ENCODE results near the gene ARL16.

ARL16 gene

DNA sequence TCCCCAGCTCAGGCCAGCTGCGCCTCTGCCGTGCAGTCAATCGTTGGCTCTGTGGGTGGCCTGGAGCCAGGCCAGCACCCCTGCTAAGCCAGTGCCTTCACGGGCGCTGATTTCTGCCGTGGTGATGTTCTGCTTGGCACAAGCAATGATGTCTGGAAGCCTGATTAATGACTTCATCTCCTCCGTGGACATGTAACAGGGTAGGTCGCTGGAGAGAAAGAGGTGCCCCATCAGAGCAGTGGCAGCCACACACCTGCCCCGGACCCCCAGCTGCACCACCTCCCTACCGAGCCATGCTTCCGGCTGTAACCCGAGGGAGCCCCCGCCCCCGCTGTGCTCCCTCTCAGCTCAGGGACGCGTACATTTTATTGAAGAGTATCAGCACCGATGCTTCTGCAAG is 1.9 kb downstream of the ARL16 start:
- TF ChIP-seq YY1 (IDR thresholded peaks at IDR 0.05; ENCODE audit: low read depth) (no peak), EP300 (IDR thresholded peaks at IDR 0.05; ENCODE audit: borderline replicate concordance) (peak; percentile 54), EGR1 (IDR thresholded peaks at IDR 0.05) (no peak), NFIC (IDR thresholded peaks at IDR 0.05) (peak; percentile 97), TCF12 (IDR thresholded peaks at IDR 0.05; ENCODE audit: low read depth) (peak; percentile 91), ZBTB7A (IDR thresholded peaks at IDR 0.05; ENCODE audit: low read depth) (no peak), TEAD4 (IDR thresholded peaks at IDR 0.05) (no peak), MAX (IDR thresholded peaks at IDR 0.05) (no peak), RAD21 (IDR thresholded peaks at IDR 0.05; ENCODE audit: low read depth) (no peak), TAF1 (IDR thresholded peaks at IDR 0.05; ENCODE audit: low read depth) (no peak), FOXM1 (IDR thresholded peaks at IDR 0.05; ENCODE audit: borderline replicate concordance, low read depth) (no peak)

GRCh38 chr17:81680150-81680549 is 3.4 kb downstream of the ARL16 start:
- no peak for TF ChIP-seq TCF12 (IDR thresholded peaks at IDR 0.05; ENCODE audit: low read depth)
- TF ChIP-seq RAD21 (IDR thresholded peaks at IDR 0.05; ENCODE audit: low read depth), result no peak
- no peak for TF ChIP-seq CEBPB (IDR thresholded peaks at IDR 0.05)
- no peak for TF ChIP-seq TEAD4 (IDR thresholded peaks at IDR 0.05)
- TF ChIP-seq TAF1 (IDR thresholded peaks at IDR 0.05; ENCODE audit: low read depth), result no peak
- TF ChIP-seq, protein P1, sequence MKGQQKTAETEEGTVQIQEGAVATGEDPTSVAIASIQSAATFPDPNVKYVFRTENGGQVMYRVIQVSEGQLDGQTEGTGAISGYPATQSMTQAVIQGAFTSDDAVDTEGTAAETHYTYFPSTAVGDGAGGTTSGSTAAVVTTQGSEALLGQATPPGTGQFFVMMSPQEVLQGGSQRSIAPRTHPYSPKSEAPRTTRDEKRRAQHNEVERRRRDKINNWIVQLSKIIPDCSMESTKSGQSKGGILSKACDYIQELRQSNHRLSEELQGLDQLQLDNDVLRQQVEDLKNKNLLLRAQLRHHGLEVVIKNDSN (IDR thresholded peaks at IDR 0.05), result no peak
- TF ChIP-seq MAX (IDR thresholded peaks at IDR 0.05), result no peak
- TF ChIP-seq NFIC (IDR thresholded peaks at IDR 0.05), result no peak
- no peak for TF ChIP-seq EGR1 (IDR thresholded peaks at IDR 0.05)
- TF ChIP-seq, protein P2, sequence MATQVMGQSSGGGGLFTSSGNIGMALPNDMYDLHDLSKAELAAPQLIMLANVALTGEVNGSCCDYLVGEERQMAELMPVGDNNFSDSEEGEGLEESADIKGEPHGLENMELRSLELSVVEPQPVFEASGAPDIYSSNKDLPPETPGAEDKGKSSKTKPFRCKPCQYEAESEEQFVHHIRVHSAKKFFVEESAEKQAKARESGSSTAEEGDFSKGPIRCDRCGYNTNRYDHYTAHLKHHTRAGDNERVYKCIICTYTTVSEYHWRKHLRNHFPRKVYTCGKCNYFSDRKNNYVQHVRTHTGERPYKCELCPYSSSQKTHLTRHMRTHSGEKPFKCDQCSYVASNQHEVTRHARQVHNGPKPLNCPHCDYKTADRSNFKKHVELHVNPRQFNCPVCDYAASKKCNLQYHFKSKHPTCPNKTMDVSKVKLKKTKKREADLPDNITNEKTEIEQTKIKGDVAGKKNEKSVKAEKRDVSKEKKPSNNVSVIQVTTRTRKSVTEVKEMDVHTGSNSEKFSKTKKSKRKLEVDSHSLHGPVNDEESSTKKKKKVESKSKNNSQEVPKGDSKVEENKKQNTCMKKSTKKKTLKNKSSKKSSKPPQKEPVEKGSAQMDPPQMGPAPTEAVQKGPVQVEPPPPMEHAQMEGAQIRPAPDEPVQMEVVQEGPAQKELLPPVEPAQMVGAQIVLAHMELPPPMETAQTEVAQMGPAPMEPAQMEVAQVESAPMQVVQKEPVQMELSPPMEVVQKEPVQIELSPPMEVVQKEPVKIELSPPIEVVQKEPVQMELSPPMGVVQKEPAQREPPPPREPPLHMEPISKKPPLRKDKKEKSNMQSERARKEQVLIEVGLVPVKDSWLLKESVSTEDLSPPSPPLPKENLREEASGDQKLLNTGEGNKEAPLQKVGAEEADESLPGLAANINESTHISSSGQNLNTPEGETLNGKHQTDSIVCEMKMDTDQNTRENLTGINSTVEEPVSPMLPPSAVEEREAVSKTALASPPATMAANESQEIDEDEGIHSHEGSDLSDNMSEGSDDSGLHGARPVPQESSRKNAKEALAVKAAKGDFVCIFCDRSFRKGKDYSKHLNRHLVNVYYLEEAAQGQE (IDR thresholded peaks at IDR 0.05; ENCODE audit: low read depth), result no peak
- TF ChIP-seq ZBTB7A (IDR thresholded peaks at IDR 0.05; ENCODE audit: low read depth), result no peak
- TF ChIP-seq CREB1 (IDR thresholded peaks at IDR 0.05; ENCODE audit: low read depth), result no peak
- TF ChIP-seq YY1 (IDR thresholded peaks at IDR 0.05; ENCODE audit: low read depth), result no peak
- no peak for TF ChIP-seq FOXM1 (IDR thresholded peaks at IDR 0.05; ENCODE audit: borderline replicate concordance, low read depth)
- TF ChIP-seq EP300 (IDR thresholded peaks at IDR 0.05; ENCODE audit: borderline replicate concordance), result no peak

DNA sequence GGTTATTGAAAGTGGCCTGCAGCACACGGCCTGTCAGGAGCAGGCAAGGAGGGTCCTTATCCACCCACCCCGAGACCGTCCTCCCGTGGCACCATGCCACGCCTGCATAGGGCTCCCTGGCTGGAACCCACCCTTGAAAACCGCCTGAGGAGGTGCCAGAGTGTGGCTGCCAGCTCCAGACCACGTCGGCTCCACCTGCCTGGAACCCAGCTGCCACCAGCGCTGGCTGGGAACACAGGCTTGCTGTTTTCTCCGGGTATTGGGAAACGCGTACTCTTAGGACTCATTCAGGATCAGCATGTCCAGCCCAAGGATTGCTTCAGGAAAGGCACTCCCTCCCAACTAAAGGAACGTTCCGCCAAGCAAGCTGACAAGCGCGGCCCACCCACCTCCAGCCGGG is 6.7 kb downstream of the ARL16 start:
- TF ChIP-seq NFIC (IDR thresholded peaks at IDR 0.05), result no peak
- no peak for TF ChIP-seq TCF12 (IDR thresholded peaks at IDR 0.05; ENCODE audit: low read depth)
- no peak for TF ChIP-seq EGR1 (IDR thresholded peaks at IDR 0.05)

DNA sequence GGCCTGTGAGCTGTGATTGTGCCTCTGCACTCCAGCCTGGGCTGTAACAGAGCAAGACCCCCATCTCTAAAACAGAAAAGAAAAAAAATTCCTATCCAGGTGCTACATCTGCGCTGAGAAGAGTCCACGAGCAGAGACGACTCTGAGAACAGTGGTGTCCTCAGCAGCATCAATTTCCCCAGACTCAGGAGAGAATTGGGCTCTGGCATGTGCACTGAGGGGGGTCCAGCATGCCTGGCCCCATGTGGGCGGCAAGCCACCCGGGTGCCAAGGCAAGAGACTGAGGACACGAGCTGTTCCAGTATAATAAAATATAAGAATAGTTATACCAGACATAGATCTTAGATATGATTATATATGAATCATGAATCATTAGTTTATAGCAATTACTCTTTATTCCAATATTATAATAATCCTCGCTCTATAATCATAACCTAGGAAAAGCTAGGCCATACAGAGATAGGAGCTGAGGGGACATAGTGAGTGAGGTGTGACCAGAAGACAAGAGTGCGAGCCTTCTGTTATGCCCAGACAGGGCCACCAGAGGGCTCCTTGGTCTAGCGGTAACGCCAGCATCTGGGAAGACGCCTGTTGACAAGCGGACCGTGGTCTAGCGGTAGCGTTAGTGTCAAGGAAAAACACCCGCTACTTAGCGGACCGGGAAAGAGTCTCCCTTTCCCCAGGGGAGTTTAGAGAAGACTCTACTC is 7.9 kb downstream of the ARL16 start:
- TF ChIP-seq RAD21 (IDR thresholded peaks at IDR 0.05; ENCODE audit: low read depth), result peak; percentile 49

DNA sequence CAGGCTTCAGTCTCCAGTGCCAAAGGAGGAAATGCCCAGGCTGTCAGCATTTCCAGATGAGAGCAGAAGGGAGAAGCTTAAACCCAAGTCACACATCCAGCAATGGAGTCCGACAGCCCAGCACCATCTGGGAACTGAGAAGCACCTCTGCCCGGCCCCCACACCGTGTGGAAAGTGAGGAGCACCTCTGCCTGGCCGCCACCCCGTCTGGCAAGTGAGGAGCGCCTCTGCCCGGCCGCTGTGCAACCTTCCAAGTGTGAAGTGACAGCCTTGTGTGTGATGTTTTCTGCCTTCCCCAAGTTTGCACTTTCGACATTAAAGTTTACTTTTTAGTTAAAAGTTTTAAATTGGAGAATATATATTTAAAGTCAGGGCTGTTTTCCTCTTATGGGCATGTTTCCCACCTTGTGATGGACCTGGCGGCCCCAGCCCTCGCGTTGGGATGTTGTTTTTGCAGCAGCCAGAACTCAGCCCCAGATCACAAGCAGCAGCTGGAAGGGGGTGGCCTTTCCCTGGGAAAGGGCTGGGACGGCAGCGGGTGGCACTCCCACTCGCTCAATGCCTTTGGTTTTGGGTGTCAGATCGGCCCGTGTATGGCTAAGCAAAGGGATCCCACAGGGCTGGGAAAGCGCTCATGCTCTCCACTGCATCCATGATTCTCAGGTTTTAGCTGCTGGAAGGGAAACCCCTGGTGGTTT is 9.9 kb downstream of the ARL16 start:
- TF ChIP-seq, protein P1 (IDR thresholded peaks at IDR 0.05), result no peak
- TF ChIP-seq CREB1 (IDR thresholded peaks at IDR 0.05; ENCODE audit: low read depth) (no peak), CEBPB (IDR thresholded peaks at IDR 0.05) (no peak), MAX (IDR thresholded peaks at IDR 0.05) (no peak), TCF12 (IDR thresholded peaks at IDR 0.05; ENCODE audit: low read depth) (no peak), TAF1 (IDR thresholded peaks at IDR 0.05; ENCODE audit: low read depth) (no peak), RAD21 (IDR thresholded peaks at IDR 0.05; ENCODE audit: low read depth) (no peak), YY1 (IDR thresholded peaks at IDR 0.05; ENCODE audit: low read depth) (no peak), ZBTB7A (IDR thresholded peaks at IDR 0.05; ENCODE audit: low read depth) (no peak), FOXM1 (IDR thresholded peaks at IDR 0.05; ENCODE audit: borderline replicate concordance, low read depth) (no peak), NFIC (IDR thresholded peaks at IDR 0.05) (no peak), TEAD4 (IDR thresholded peaks at IDR 0.05) (no peak), EP300 (IDR thresholded peaks at IDR 0.05; ENCODE audit: borderline replicate concordance) (no peak), EGR1 (IDR thresholded peaks at IDR 0.05) (no peak)
- TF ChIP-seq, protein P2 (IDR thresholded peaks at IDR 0.05; ENCODE audit: low read depth), result no peak
